Small intestine (tissue), 7 donors: Measurements from ENCODE around the gene TOR1AIP2. TPM values are rescaled to one million over a fixed set of nuclear protein-coding genes. Genes with fewer than 3 reads are reported as not detected.
"Not testable (repeated sequence)": the region's sequence is repeated elsewhere in the genome, so short reads cannot be mapped to it uniquely, and the experiment has no call there.

Experiments used
- DNase-seq, 2 donors: peaks; one replicate each; pipeline versions ENCODE4 v3.0.0 to v3.0.0-alpha.2; 2013
- FAIRE-seq: peaks from 2 replicates; lab custom pipeline; 2012; peaks lifted over from hg19 to GRCh38; lab: Jason Lieb, UNC
- H3K27ac ChIP-seq, 3 donors: one replicate each; pipeline ENCODE4 v1.5.1; 2013; ENCODE audit warnings: low read length in 2 of 3, mild to moderate bottlenecking in 2 of 3, control low read depth in 1 of 3, inconsistent platforms in 1 of 3, low read depth in 1 of 3, moderate library complexity in 1 of 3
- H3K27me3 ChIP-seq, 3 donors: one replicate each; pipeline ENCODE4 v1.6.1; 2013; ENCODE audit warnings: low read length in 3 of 3, inconsistent platforms in 1 of 3; ENCODE audit not compliant: control insufficient read depth in 3 of 3, insufficient read depth in 3 of 3
- H3K36me3 ChIP-seq, 3 donors: one replicate each; pipeline ENCODE4 v1.6.1; 2013; ENCODE audit warnings: low read length in 3 of 3, inconsistent platforms in 1 of 3, low read depth in 1 of 3, mild to moderate bottlenecking in 1 of 3, moderate library complexity in 1 of 3; ENCODE audit not compliant: control insufficient read depth in 3 of 3, insufficient read depth in 2 of 3
- H3K4me1 ChIP-seq, 3 donors: one replicate each; pipeline ENCODE4 v1.6.1; 2013; ENCODE audit warnings: low read length in 2 of 3, inconsistent platforms in 1 of 3, low read depth in 1 of 3, mild to moderate bottlenecking in 1 of 3, moderate library complexity in 1 of 3; ENCODE audit not compliant: control insufficient read depth in 3 of 3, insufficient read depth in 2 of 3
- H3K4me3 ChIP-seq, 3 donors: one replicate each; pipeline ENCODE4 v1.5.1; 2013; ENCODE audit warnings: low read length in 3 of 3, control low read depth in 1 of 3, inconsistent platforms in 1 of 3, low read depth in 1 of 3, mild to moderate bottlenecking in 1 of 3, moderate library complexity in 1 of 3
- H3K9me3 ChIP-seq, 2 donors: one replicate each; pipeline ENCODE4 v1.6.1; 2013; ENCODE audit warnings: low read depth in 1 of 2, low read length in 1 of 2; ENCODE audit not compliant: control insufficient read depth in 2 of 2, insufficient read depth in 1 of 2
- WGBS, 3 donors: extraction: QIAGEN DNeasy Blood & Tissue Kit; methylation state at CpG; one replicate each; pipeline ENCODE4 v1.1.7; 2013; 5-methylcytosine and 5-hydroxymethylcytosine counted together
- polyA plus RNA-seq, 4 donors: library from polyadenylated mRNA; stranded (reverse) in 3 of 4; unstranded in 1 of 4; fragments of 200-250 nt in 3 of 4; fragments of 120-200 nt in 1 of 4; gene quantifications; one replicate each; pipeline versions ENCODE4 v1.2.1 to v1.2.3, GENCODE V29; 2013
- donor health status: healthy with polysubstance abuse.
- donor health status: control.
- donor health status: control.
- donor health status: Bipolar disorder and iron deficiency.
- donor health status: healthy.

The TOR1AIP2 gene
- polyA plus RNA-seq, 4 donors: 13.3 to 73.5 (median 20.9) TPM

DNA sequence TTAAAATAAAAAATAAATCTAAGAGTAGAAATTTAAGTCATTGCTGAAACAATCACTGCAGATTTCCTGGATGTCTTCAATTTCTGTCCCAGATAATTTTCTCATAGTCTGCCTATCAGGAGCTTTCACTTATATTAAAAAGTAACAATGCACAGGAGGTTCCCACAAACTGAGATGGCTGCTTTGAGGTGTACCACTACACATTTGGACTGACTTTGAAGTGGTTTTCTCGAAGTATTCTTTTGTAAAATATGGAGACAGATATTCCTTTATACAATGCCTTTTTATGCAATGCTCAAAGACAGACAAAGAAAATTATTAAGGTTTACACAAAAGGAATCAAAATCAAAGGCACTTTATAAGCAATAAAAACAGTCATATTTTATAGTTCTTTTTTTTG lies 24.5 kb downstream of the TOR1AIP2 start:
- no peaks in the 10 kb centered on the region for H3K9me3 ChIP-seq
- FAIRE-seq (no peak), DNase-seq (no peak)
- no peaks in the 10 kb centered on the region for H3K4me1 ChIP-seq
- no peak overlapping the region for H3K27ac ChIP-seq
- WGBS, 3 donors: 83 to 89% (median 85%) methylated on average over 1 of the region's 1 CpG
- no peaks in the 10 kb centered on the region for H3K27me3 ChIP-seq
- H3K36me3 ChIP-seq: peaks cover 11 to 33% (median 11%) of the 10 kb centered on the region in 3 donors
- no peak overlapping the region for H3K4me3 ChIP-seq

- Histone ChIP-seq H3K9me3 (no peaks in the 10 kb centered on the region), H3K4me1 (no peaks in the 10 kb centered on the region), H3K4me3 (no peak overlapping the region), H3K27me3 (no peaks in the 10 kb centered on the region), H3K36me3 (peaks cover 8 to 33% (median 16%) of the 10 kb centered on the region in 3 donors), H3K27ac (no peak overlapping the region)
- DNase-seq (no peak), FAIRE-seq (no peak)
- 97 to 98% (median 98%) methylated on average over 3 of the region's 3 CpGs for WGBS, 3 donors
These were observed 29.4 kb downstream of the TOR1AIP2 start for GRCh38 chr1:179848233-179848632.

DNA sequence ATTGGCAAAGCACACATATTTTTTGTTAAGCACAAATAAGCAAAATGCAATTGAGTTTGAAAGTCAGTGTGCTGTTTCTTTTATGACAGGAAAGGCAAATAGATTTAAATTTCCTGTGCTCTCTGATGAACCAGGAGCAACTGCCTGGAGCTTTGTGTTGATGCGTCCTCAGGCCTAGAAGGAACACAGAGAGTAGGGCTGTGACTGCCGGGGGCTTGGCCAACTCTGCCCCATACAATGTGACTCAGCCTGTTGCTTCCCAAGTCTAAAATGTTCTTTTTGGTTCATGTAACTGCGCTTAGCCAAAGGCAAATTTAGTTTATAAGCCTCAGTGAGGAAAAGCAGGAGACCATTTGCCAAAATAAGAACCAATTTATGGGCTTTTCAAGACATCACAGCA lies 37.5 kb downstream of the TOR1AIP2 start:
- DNase-seq: no peak
- no peak for FAIRE-seq
- Histone ChIP-seq H3K9me3 (no peaks in the 10 kb centered on the region), H3K36me3 (peaks cover 0 to 30% (median 6%) of the 10 kb centered on the region in 3 donors), H3K4me1 (no peaks in the 10 kb centered on the region), H3K27me3 (no peaks in the 10 kb centered on the region), H3K4me3 (no peak overlapping the region), H3K27ac (no peak overlapping the region)
- 88 to 93% (median 92%) methylated on average over 3 of the region's 3 CpGs for WGBS, 3 donors

- 96 to 98% (median 97%) methylated on average over 27 to 38 of the region's 38 CpGs for WGBS, 3 donors
- FAIRE-seq: not testable (repeated sequence)
These were observed 40.7 kb downstream of the TOR1AIP2 start for GRCh38 chr1:179836686-179837445.

GRCh38 chr1:179831852-179832699 lies 45.5 kb downstream of the TOR1AIP2 start:
- FAIRE-seq (no peak), DNase-seq (no peak)
- no peak overlapping the region for H3K27ac ChIP-seq
- 64 to 76% (median 67%) methylated on average over 9 of the region's 9 CpGs for WGBS, 3 donors
- no peaks in the 10 kb centered on the region for H3K4me1 ChIP-seq
- no peaks in the 10 kb centered on the region for H3K27me3 ChIP-seq
- no peak overlapping the region for H3K4me3 ChIP-seq
- H3K9me3 ChIP-seq: no peaks in the 10 kb centered on the region
- peaks cover 0 to 11% (median 0%) of the 10 kb centered on the region in 3 donors for H3K36me3 ChIP-seq

More at GRCh38 chr1:179836686-179837445, 40.7 kb downstream of the TOR1AIP2 start:
- H3K36me3 ChIP-seq: peaks cover 0 to 23% (median 6%) of the 10 kb centered on the region in 3 donors
- not testable (repeated sequence) for H3K9me3 ChIP-seq, H3K4me3 ChIP-seq, H3K27ac ChIP-seq, H3K27me3 ChIP-seq, H3K4me1 ChIP-seq, DNase-seq

- DNase-seq (peak in 1 of 2 donors; percentile 12), FAIRE-seq (no peak)
- Histone ChIP-seq H3K9me3 (no peaks in the 10 kb centered on the region), H3K27ac (no peak overlapping the region), H3K36me3 (peaks cover 0 to 11% (median 0%) of the 10 kb centered on the region in 3 donors), H3K4me1 (no peaks in the 10 kb centered on the region), H3K4me3 (no peak overlapping the region), H3K27me3 (no peaks in the 10 kb centered on the region)
- 45 to 62% (median 51%) methylated on average over 3 of the region's 3 CpGs for WGBS, 3 donors
These were observed 46.4 kb downstream of the TOR1AIP2 start for GRCh38 chr1:179831225-179831624.

DNA sequence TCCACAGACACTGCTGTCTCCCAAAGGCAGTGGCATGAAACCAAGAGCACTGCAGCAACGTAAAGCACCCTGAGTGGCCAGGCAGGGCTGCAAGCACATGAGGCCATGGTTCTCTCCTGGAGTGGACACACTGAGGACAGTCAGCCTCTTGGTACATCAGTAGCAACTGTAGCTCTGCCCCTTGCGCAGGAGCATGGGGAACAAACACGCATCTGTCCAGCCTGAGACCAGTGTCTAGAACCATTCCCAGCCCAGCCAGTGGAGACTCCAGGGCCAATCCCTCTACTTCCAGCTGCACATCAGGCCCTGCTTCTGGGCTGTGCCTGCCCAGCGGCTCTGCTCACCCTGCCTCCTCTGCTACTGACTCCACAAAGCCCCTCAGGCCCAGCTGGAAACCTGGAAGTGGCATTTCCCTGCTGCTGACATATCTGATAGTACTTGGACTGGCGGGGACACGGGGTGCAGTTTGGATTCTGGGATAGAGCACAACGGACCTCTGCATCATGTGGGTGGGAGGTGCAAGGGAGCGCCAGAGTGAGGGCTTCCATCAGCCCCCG lies 49.0 kb downstream of the TOR1AIP2 start:
- H3K4me3 ChIP-seq: no peak overlapping the region
- DNase-seq (no peak), FAIRE-seq (no peak)

DNA sequence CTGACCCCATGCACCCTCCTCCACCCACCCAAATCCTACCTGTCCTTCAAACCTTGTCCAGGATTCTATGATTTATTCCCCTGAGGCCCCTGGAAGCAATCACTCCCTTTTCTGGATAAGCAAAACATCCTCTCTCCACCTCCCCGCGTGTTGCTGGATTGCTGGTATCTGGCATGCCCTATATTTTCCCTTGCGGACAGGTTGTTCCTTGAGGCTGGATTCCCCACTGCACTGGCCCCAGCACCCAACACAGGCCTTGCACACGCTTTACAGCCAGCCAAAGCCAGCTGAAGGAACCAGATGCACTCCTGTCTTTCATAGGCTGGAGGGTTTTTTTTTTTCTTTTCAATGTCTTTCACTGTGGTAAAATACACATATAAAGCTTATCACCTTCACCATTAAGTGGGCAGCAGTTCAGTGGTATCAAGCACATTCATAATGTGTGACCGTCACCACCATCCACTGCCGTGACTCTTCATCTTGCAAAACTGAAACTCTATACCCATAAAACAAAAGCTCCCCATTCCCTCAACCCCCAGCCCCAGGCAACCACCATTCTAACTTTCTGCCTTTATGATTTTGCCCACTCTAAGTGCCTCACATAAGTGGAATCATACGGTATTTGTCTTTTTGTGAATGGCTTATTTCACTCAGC lies 50.9 kb downstream of the TOR1AIP2 start:
- no peak for FAIRE-seq
- no peaks in the 10 kb centered on the region for H3K36me3 ChIP-seq

More for the DNA sequence above, 49.0 kb downstream of the TOR1AIP2 start:
- Histone ChIP-seq H3K27ac (no peak overlapping the region), H3K36me3 (no peaks in the 10 kb centered on the region), H3K4me1 (no peaks in the 10 kb centered on the region), H3K27me3 (no peaks in the 10 kb centered on the region), H3K9me3 (no peaks in the 10 kb centered on the region)
- WGBS, 3 donors: 72 to 89% (median 86%) methylated on average over 9 of the region's 9 CpGs

More for the DNA sequence above, 50.9 kb downstream of the TOR1AIP2 start:
- H3K9me3 ChIP-seq: no peaks in the 10 kb centered on the region
- no peaks in the 10 kb centered on the region for H3K27me3 ChIP-seq
- 69 to 80% (median 74%) methylated on average over 7 of the region's 7 CpGs for WGBS, 3 donors
- DNase-seq: no peak
- no peaks in the 10 kb centered on the region for H3K4me1 ChIP-seq
- H3K4me3 ChIP-seq: no peak overlapping the region
- no peak overlapping the region for H3K27ac ChIP-seq
